T-helper 2 cell treated with Interferon-gamma antibody and Interleukin-4, amounts not matched to agents 100 ng/mL and 5 ng/mL, for 36 hours (primary cell): ENCODE measurements around the gene SSR3. TPM values are rescaled to one million over a fixed set of nuclear protein-coding genes. Genes with fewer than 3 reads are reported as not detected.

ENCODE experiments used
- intact Hi-C: fragments of 100-400 bp; cut with micrococcal nuclease; formaldehyde crosslinking; loops from one replicate; pipeline ENCODE4 v1.15.1; 2023
- total RNA-seq: library from RNA; stranded (reverse); gene quantifications from 2 replicates; pipeline ENCODE4 v1.2.3, GENCODE V29; 2022

The SSR3 gene
- total RNA-seq, 1 donor from 2014 or later: 164 TPM

GRCh38 chr3:156539051-156539450 is 15.9 kb downstream of the SSR3 start:
- intact Hi-C loops: no loop called here

GRCh38 chr3:156536524-156537316 is 18.2 kb downstream of the SSR3 start:
- intact Hi-C loops: no loop called here

- intact Hi-C loops: no loop called here
These were observed 19.1 kb downstream of the SSR3 start for GRCh38 chr3:156535798-156536197.

- intact Hi-C loops: no loop called here
These were observed 19.7 kb downstream of the SSR3 start for GRCh38 chr3:156535162-156535627.

- intact Hi-C loops: no loop called here
These were observed 21.7 kb downstream of the SSR3 start for GRCh38 chr3:156533205-156533604.

GRCh38 chr3:156532730-156533129 is 22.2 kb downstream of the SSR3 start:
- intact Hi-C loops: no loop called here

- intact Hi-C loops: no loop called here
These were observed 23.9 kb downstream of the SSR3 start for GRCh38 chr3:156530980-156531379.

GRCh38 chr3:156527060-156527459 is 27.9 kb downstream of the SSR3 start:
- intact Hi-C loops: no loop called here

GRCh38 chr3:156525808-156526207 is 29.1 kb downstream of the SSR3 start:
- intact Hi-C loops: loop anchor here (2.0 kb wide), 1 partner anchor 41 kb away; no protein-coding TSS in a partner anchor

GRCh38 chr3:156522673-156523072 is 32.2 kb downstream of the SSR3 start:
- intact Hi-C loops: no loop called here

GRCh38 chr3:156519758-156520162 is 35.2 kb downstream of the SSR3 start:
- intact Hi-C loops: no loop called here

- intact Hi-C loops: no loop called here
These were observed 36.2 kb downstream of the SSR3 start for GRCh38 chr3:156518726-156519125.

- intact Hi-C loops: no loop called here
These were observed 38.0 kb downstream of the SSR3 start for GRCh38 chr3:156516961-156517360.

GRCh38 chr3:156516284-156516683 is 38.6 kb downstream of the SSR3 start:
- intact Hi-C loops: no loop called here

GRCh38 chr3:156513619-156514018 is 41.3 kb downstream of the SSR3 start:
- intact Hi-C loops: no loop called here

- intact Hi-C loops: no loop called here
These were observed 42.8 kb downstream of the SSR3 start for GRCh38 chr3:156511987-156512677.

GRCh38 chr3:156509189-156510174 is 45.4 kb downstream of the SSR3 start:
- intact Hi-C loops: loop anchor here (1.0 to 5.0 kb wide), 5 partner anchors 25 to 358 kb away; no protein-coding TSS in a partner anchor

- intact Hi-C loops: loop anchor here (5.0 kb wide), 1 partner anchor 35 kb away; no protein-coding TSS in a partner anchor
These were observed 47.6 kb downstream of the SSR3 start for GRCh38 chr3:156507285-156507684.

GRCh38 chr3:156498307-156498706 is 56.6 kb downstream of the SSR3 start:
- intact Hi-C loops: no loop called here

- intact Hi-C loops: no loop called here
These were observed 57.6 kb downstream of the SSR3 start for GRCh38 chr3:156497326-156497725.

GRCh38 chr3:156495816-156496215 is 59.1 kb downstream of the SSR3 start:
- intact Hi-C loops: no loop called here
